Frontal cortex (tissue), 4 donors: Measurements from ENCODE around the gene FBXO22. TPM values are rescaled to one million over a fixed set of nuclear protein-coding genes. Genes with fewer than 3 reads are reported as not detected.

Source experiments
- DNase-seq, 2 donors: peaks; one replicate each; pipeline ENCODE4 v3.0.0; 2012; ENCODE audit warnings: low spot score in 2 of 2
- FAIRE-seq: peaks from 2 replicates; lab custom pipeline; 2012; peaks lifted over from hg19 to GRCh38; lab: Jason Lieb, UNC
- total RNA-seq: library from RNA; depleted of rRNA; stranded (reverse); fragments of >200 nt; gene quantifications from one replicate; pipeline ENCODE4 v1.2.3, GENCODE V29; 2014
- donor health status: control.
- donor health status: control.
- donor health status: control.

Gene FBXO22
- total RNA-seq, 1 donor from 2014 or later = 14.3 TPM

GRCh38 chr15:75916978-75917377 lies 13.3 kb downstream of the FBXO22 start:
- FAIRE-seq (no peak), DNase-seq (no peak)

GRCh38 chr15:75918135-75918534 lies 14.5 kb downstream of the FBXO22 start:
- FAIRE-seq = no peak

GRCh38 chr15:75920079-75920478 lies 16.4 kb downstream of the FBXO22 start:
- DNase-seq (no peak), FAIRE-seq (no peak)

More at GRCh38 chr15:75918135-75918534, 14.5 kb downstream of the FBXO22 start:
- no peak for DNase-seq

- no peak for FAIRE-seq
Measured at GRCh38 chr15:75921732-75922703, 18.3 kb downstream of the FBXO22 start.

GRCh38 chr15:75923756-75924155 lies 20.1 kb downstream of the FBXO22 start:
- DNase-seq = no peak
- no peak for FAIRE-seq

More at GRCh38 chr15:75921732-75922703, 18.3 kb downstream of the FBXO22 start:
- DNase-seq = no peak

- no peak for FAIRE-seq
Measured at GRCh38 chr15:75924576-75924975, 20.9 kb downstream of the FBXO22 start.

GRCh38 chr15:75925440-75925839 lies 21.8 kb downstream of the FBXO22 start:
- DNase-seq (no peak), FAIRE-seq (no peak)

More at GRCh38 chr15:75924576-75924975, 20.9 kb downstream of the FBXO22 start:
- no peak for DNase-seq

GRCh38 chr15:75926931-75927330 lies 23.3 kb downstream of the FBXO22 start:
- no peak for FAIRE-seq

GRCh38 chr15:75927601-75928000 lies 23.9 kb downstream of the FBXO22 start:
- FAIRE-seq = no peak
- no peak for DNase-seq

More at GRCh38 chr15:75926931-75927330, 23.3 kb downstream of the FBXO22 start:
- DNase-seq = no peak

GRCh38 chr15:75928680-75929608 lies 25.3 kb downstream of the FBXO22 start:
- DNase-seq = no peak
- no peak for FAIRE-seq

- no peak for DNase-seq
- no peak for FAIRE-seq
Measured at GRCh38 chr15:75929799-75930565, 26.3 kb downstream of the FBXO22 start.

- DNase-seq (no peak), FAIRE-seq (no peak)
Measured at GRCh38 chr15:75930866-75931265, 27.2 kb downstream of the FBXO22 start.

- FAIRE-seq (no peak), DNase-seq (no peak)
Measured at GRCh38 chr15:75942464-75942863, 38.8 kb downstream of the FBXO22 start.

- DNase-seq = no peak
- no peak for FAIRE-seq
Measured at GRCh38 chr15:75943246-75943645, 39.6 kb downstream of the FBXO22 start.

- FAIRE-seq = no peak
- no peak for DNase-seq
Measured at GRCh38 chr15:75943713-75944215, 40.1 kb downstream of the FBXO22 start.

- FAIRE-seq (no peak), DNase-seq (no peak)
Measured at GRCh38 chr15:75945953-75946352, 42.3 kb downstream of the FBXO22 start.

- FAIRE-seq (no peak), DNase-seq (no peak)
Measured at GRCh38 chr15:75947092-75947491, 43.4 kb downstream of the FBXO22 start.

GRCh38 chr15:75948761-75949296 lies 45.2 kb downstream of the FBXO22 start:
- FAIRE-seq (no peak), DNase-seq (no peak)

- FAIRE-seq = no peak
- no peak for DNase-seq
Measured at GRCh38 chr15:75952525-75952924, 48.8 kb downstream of the FBXO22 start.
